HG02840 (cell line): ENCODE data around the gene PMEPA1.

ENCODE experiments used
- ATAC-seq: cut with Tn5 transposase; IDR thresholded peaks from one replicate; pipeline ENCODE4 v1.9.1; 2021; ENCODE audit warnings: mild to moderate bottlenecking, moderate library complexity, moderate number of reproducible peaks; ENCODE audit not compliant: unreplicated experiment, low FRiP score

Gene PMEPA1

DNA sequence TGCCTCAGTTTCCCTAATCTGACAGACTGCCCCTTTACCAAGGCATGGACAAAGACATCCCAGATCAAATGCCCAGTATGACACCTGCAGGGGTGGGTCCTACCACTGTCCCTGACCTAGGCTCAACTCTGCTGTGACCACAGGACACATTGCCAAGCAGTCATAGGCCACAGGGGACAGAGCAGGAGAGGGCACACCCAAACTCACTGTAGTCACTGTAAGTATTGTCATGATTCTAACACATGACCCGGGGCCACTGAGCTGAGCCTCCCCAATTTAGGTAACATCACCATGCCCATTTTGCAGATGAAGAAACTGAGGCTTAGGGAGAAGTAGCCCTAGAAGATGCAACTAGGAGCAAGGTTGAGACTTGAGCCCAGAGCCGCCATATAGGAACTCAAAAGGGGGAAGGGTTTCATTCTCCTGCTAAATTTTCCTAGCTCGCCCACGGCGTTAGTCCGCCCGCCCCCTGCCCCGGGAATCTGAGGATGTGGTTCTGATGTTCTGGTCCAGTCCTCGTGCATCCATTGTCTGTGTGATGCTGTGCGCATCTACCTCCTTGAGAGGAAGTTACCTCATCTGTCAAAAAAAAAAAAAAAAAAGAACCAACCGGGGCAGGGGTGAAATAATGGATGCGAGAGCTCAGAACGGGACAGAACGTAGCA is 44.8 kb downstream of the PMEPA1 start:
- ATAC-seq = no peak

GRCh38 chr20:57664476-57664875 is 45.3 kb downstream of the PMEPA1 start:
- ATAC-seq = no peak

DNA sequence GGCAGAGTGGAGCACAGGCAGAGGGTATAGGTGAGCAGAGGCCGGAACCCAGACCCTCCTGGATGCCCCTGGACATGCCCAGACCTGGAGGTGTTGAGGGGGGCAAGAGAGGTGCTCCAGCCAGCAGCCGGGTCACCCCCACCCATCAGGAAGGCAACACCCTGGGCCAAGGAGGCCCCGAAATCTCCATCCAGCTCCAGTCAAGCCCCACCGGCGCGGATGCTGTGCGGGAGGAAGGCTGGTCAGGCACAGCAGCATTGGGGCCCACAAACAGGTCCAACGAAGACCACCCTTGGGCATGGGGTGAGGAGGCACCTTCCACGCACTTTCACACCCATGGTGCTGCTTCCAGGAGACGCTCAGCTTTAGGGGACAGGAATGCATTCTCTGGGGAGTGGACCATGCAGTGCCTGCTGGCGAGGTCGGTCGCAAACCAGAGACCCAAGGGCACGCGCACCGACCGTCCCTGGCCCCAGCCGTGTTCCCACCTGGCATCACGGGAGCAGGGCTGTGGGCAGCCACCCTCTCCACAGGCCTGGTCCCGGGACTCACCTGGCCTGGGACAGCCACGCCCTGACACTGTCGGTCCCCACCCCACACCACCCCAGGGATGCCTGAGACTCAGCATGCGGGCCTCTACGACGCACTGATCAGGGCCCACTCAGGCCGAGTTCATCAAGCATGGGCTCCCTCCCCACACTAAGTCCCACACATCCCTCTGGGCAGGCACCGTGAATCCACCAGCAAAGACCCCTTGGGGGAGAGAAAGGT is 45.9 kb downstream of the PMEPA1 start:
- ATAC-seq = no peak

DNA sequence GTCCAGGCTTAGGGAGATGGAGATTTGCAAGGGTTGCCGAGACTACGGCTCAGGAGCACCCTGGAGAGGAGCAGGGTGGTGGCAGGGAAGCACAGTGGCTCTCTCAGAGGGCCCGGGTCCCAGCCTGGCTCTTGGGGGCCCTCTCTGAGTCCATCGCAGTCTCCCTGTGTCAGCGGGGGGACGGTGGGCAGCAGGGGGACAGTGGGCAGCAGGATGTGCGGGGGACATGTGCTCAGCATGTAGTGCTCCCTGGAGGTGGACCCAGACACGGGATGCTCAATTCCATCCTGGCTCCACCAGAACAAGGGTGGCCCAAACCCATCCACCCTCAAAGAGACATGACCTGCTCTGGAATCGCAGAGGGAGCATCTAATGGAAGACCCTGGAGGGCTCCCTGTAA is 46.6 kb downstream of the PMEPA1 start:
- ATAC-seq = no peak

- no peak for ATAC-seq
Observed at GRCh38 chr20:57662456-57663240, 47.2 kb downstream of the PMEPA1 start.

DNA sequence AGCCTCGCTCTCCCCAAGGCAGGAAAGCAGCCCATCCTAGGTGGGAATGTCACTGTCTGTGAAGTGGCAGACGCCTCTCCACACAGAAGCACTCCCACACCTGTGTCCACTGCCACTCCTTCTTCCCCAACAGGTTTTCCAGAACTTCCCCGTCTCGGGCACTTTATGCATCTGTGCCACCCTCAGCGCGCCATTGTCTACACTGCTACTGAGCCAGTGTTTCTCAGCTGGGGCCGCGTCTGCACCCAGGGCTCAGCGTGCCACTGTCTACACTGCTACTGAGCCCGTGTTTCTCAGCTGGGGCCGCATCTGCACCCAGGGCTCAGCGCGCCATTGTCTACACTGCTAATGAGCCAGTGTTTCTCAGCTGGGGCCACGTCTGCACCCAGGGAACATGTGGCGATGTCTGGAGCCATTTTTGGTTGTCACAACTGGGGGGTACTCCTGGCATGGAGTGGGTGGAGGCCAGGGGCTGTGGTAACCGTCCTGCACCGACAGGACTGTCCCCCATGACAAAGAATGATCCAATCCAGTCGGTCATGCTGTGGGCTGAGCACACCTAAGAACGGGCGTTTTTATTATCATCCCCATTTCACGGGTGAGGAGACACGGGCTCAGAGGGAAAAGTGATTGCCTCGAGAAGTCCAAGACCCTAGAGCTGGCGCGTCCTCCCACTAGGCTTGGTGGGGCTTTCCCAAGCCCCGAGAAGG is 47.9 kb downstream of the PMEPA1 start:
- ATAC-seq = no peak

DNA sequence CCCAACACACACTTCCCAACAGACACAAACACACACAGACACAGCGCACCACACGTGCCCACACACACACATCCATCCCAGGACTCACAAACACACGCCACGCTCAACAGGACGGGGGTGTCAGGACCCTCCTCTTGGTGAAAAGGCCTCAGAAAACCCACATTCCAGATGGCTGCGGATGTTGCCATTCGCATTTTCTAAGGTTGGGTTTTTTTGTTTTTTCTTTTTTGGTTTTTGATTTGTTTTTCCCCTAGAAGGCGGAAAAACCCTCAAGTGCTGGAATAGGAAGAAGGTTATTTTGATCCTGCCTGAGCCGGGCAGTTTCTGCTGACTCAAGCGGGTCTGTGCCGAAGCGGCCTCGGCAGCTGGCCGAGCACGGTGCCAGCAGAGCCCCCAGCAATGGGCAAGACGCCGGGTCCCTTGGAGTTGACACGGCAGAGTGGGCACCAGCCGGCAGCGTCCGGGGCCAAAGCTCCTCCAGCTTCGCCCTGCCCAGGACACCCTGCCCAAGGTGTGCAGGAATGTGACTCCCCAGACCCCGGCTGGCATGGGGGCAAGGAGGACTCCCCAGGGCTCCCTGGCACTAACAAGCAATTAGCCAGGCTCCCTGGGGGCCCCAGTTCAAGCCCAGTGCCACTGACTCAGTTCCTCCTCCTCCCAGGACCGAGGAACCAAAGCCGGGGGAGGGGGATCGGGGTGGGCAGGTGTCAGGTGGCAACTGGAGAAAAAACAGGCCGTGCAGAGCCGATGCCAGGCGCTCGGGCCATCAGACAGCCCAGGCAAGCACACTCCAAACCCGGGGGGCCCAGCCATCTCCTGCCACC is 48.7 kb downstream of the PMEPA1 start:
- no peak for ATAC-seq

- ATAC-seq = no peak
Observed at GRCh38 chr20:57660181-57660921, 49.5 kb downstream of the PMEPA1 start.

GRCh38 chr20:57659517-57660180 is 50.2 kb downstream of the PMEPA1 start:
- no peak for ATAC-seq

- ATAC-seq = no peak
Observed at GRCh38 chr20:57658833-57659516, 50.8 kb downstream of the PMEPA1 start.

- no peak for ATAC-seq
Observed at GRCh38 chr20:57658447-57658832, 51.4 kb downstream of the PMEPA1 start.

DNA sequence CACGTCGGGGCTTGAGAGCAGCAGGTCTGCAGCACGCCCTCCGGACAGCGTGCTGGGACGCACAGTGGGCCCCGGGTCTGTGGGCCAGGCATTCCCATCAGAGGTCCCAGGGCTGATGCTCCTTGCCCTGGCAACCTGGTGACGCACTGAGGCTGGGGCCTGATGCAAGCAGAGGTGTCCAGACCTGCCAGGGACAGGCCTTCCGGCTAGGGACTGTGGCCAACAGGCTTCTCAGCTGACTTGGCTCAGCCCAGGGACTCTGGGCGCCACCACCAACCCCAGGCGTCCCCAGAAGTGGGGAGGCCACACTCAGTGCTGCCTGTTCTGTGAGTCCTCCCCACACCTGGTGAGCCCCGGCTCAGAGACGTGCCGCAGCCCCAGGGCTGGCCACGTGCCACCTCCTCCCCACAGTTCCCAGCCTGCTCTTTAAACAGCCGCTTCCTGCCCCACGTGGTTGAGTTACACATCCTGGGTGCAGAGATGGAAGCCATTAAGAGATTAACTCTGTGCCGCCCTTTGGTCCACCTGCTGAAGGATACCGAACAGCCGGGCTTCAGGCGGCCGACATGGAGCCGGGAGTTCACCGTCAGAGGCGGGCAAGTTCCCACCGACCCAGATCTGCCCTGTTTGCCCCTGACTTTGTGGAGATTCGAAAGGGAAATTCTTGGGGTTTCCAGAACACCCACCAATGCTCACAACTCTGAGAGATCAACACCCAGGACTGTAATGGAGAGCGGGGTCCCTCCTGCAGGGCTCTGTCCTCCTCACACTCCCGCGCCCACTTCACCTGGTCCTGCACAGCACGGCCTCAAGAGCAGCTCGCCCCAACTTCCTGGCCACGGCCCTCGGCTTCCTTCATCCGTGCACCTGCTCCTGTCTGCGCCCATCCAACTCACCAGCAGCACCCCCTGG is 52.0 kb downstream of the PMEPA1 start:
- ATAC-seq = no peak

- no peak for ATAC-seq
Observed at GRCh38 chr20:57656821-57657534, 52.8 kb downstream of the PMEPA1 start.

DNA sequence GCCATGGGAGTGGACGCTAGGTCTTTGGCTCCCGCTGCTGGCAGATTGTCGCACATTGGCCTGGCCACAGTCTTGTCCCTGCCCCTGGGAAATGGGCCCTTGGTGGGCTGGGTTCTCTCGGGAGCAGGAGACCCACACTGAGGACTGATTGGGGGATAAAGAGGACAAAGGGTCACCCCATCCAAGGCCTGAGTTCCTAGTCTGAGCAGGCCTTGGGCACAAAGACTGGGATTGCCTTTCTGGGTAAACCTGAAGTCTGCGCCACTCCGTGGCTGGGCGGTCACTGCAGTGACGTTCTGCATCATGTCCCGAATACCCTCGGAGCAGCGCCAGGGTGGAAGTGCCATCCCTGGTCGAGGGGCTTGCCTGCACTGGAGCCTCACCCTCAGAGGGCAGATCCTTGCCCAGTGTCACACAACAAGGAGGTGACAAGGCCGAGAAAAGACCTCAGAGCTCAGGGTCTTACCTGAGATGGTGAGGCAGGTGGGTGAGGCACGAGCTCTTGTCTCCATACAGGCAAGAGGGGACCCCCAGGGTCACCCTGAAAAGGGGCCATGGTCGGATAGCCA is 53.5 kb downstream of the PMEPA1 start:
- no peak for ATAC-seq

GRCh38 chr20:57655809-57656155 is 54.0 kb downstream of the PMEPA1 start:
- no peak for ATAC-seq
